C4-2B (cell line): ENCODE data around the gene GABPA.
A peak's percentile ranks its signal among the peaks of the same experiment; 100 is the strongest.
"Not testable (repeated sequence)": the region's sequence is repeated elsewhere in the genome, so short reads cannot be mapped to it uniquely, and the experiment has no call there.

Experiments
- H3K27ac ChIP-seq: fragments of 450-650 bp; 2 replicates; pipeline ENCODE4 v1.5.1; 2017
- CTCF ChIP-seq: fragments of 450-650 bp; conservative IDR thresholded peaks from 2 replicates; pipeline ENCODE4 v1.5.1; 2017; ENCODE audit warnings: mild to moderate bottlenecking
- ZFX ChIP-seq: fragments of 450-650 bp; IDR thresholded peaks from 2 replicates; pipeline ENCODE4 v1.6.1; 2017

The GABPA gene

GRCh38 chr21:25701529-25701928 is 33.2 kb upstream of the GABPA start:
- TF ChIP-seq CTCF (no peak), ZFX (no peak)
- no peak overlapping the region for H3K27ac ChIP-seq

GRCh38 chr21:25708467-25709065 is 26.2 kb upstream of the GABPA start:
- no peak overlapping the region for H3K27ac ChIP-seq
- TF ChIP-seq ZFX (no peak), CTCF (peak; percentile 83)

GRCh38 chr21:25709684-25710265 is 25.0 kb upstream of the GABPA start:
- H3K27ac ChIP-seq: no peak overlapping the region

GRCh38 chr21:25710550-25710949 is 24.2 kb upstream of the GABPA start:
- TF ChIP-seq ZFX: no peak
- TF ChIP-seq CTCF: no peak
- H3K27ac ChIP-seq: no peak overlapping the region

More at GRCh38 chr21:25709684-25710265, 25.0 kb upstream of the GABPA start:
- no peak for TF ChIP-seq ZFX

- H3K27ac ChIP-seq: not testable (repeated sequence)
Observed at GRCh38 chr21:25714066-25714465, 20.7 kb upstream of the GABPA start.

- TF ChIP-seq CTCF (no peak), ZFX (no peak)
- no peak overlapping the region for H3K27ac ChIP-seq
Observed at GRCh38 chr21:25717491-25718147, 17.2 kb upstream of the GABPA start.

- no peak overlapping the region for H3K27ac ChIP-seq
- TF ChIP-seq CTCF: no peak
Observed at GRCh38 chr21:25721987-25722386, 12.8 kb upstream of the GABPA start.

- TF ChIP-seq ZFX (no peak), CTCF (no peak)
- no peak overlapping the region for H3K27ac ChIP-seq
Observed at GRCh38 chr21:25722631-25723030, 12.1 kb upstream of the GABPA start.
